Left lung (tissue), 10 donors: Measurements from ENCODE around the gene EPHB1. TPM values are rescaled to one million over a fixed set of nuclear protein-coding genes. Genes with fewer than 3 reads are reported as not detected.

Experiments
- ATAC-seq: fragments of 200-7000 bp; cut with Tn5 transposase; one replicate; pipeline ENCODE4 v1.9.1; 2020; ENCODE audit warnings: moderate library complexity
- DNase-seq, 4 donors: peaks; one replicate each; pipeline ENCODE4 v3.0.0-alpha.2; 2013 to 2020
- H3K27ac ChIP-seq, 2 donors: fragments of 200-600 bp; sonication (generic) in 1 of 2; one replicate each; pipeline versions ENCODE4 v1.5.0 to v1.8.0; 2020 to 2021
- H3K27me3 ChIP-seq, 2 donors: fragments of 200-600 bp; sonication (generic) in 1 of 2; one replicate each; pipeline versions ENCODE4 v1.5.0 to v1.8.0; 2020 to 2021
- H3K36me3 ChIP-seq, 2 donors: fragments of 200-600 bp; sonication (generic) in 1 of 2; one replicate each; pipeline versions ENCODE4 v1.5.0 to v1.8.0; 2020 to 2021
- H3K4me1 ChIP-seq, 2 donors: fragments of 200-600 bp; one replicate each; pipeline ENCODE4 v1.8.0; 2021
- H3K4me3 ChIP-seq, 2 donors: fragments of 200-600 bp; sonication (generic) in 1 of 2; one replicate each; pipeline versions ENCODE4 v1.5.0 to v1.8.0; 2020 to 2021; ENCODE audit warnings: mild to moderate bottlenecking in 1 of 2
- H3K9me3 ChIP-seq, 2 donors: fragments of 200-600 bp; sonication (generic) in 1 of 2; one replicate each; pipeline versions ENCODE4 v1.5.0 to v1.8.0; 2020 to 2021
- CTCF ChIP-seq, 2 donors: fragments of 200-600 bp; sonication (generic) in 1 of 2; IDR thresholded peaks; one replicate each; pipeline versions ENCODE4 v1.5.0 to v1.8.0; 2021; ENCODE audit warnings: antibody characterized with exemption in 2 of 2
- intact Hi-C, 2 donors: fragments of 100-400 bp; cut with DNase I; formaldehyde crosslinking; loops; one replicate each; pipeline versions ENCODE4 v1.11.2 to v1.14.2; 2022
- polyA plus RNA-seq, 6 donors: library from polyadenylated mRNA; unstranded; fragments of 120-200 nt; gene quantifications; one replicate each; pipeline ENCODE4 v1.2.1, GENCODE V29; 2013; ENCODE audit not compliant: insufficient read length in 6 of 6
- total RNA-seq, 2 donors: library from RNA; stranded (reverse); fragmentation: NEBNext Ultra II Directional; extraction: Animal tissue kit (Norgen Biotek cat#: 25700); gene quantifications; one replicate each; pipeline ENCODE4 v1.2.1, GENCODE V29; 2021
- donor health status: DM: no; HTN: yes; CAD: no.
- donor health status: DM: no; HTN: no; CAD: no.

The EPHB1 gene
- total and polyA plus RNA-seq, 8 donors: 1.1 to 4.3 (median 2.7) TPM

- ATAC-seq (no peak), DNase-seq (no peak)
- Histone ChIP-seq H3K9me3 (no peaks in the 10 kb centered on the region), H3K4me3 (no peak overlapping the region), H3K27me3 (no peaks in the 10 kb centered on the region), H3K27ac (no peak overlapping the region), H3K36me3 (no peaks in the 10 kb centered on the region), H3K4me1 (no peaks in the 10 kb centered on the region)
- TF ChIP-seq CTCF (IDR thresholded peaks at IDR 0.05): no peak
- intact Hi-C loops: no loop called here
Observed at GRCh38 chr3:134898181-134898754, 103.2 kb downstream of the EPHB1 start.

- no peaks in the 10 kb centered on the region for H3K9me3 ChIP-seq
- no peak for DNase-seq
- H3K4me1 ChIP-seq: no peaks in the 10 kb centered on the region
- no peak overlapping the region for H3K27ac ChIP-seq
- H3K4me3 ChIP-seq: no peak overlapping the region
- no peaks in the 10 kb centered on the region for H3K27me3 ChIP-seq
- no peaks in the 10 kb centered on the region for H3K36me3 ChIP-seq
- intact Hi-C loops: no loop called here
- TF ChIP-seq CTCF (IDR thresholded peaks at IDR 0.05): no peak
- no peak for ATAC-seq
Observed at GRCh38 chr3:134899786-134900185, 104.7 kb downstream of the EPHB1 start.

- TF ChIP-seq CTCF (IDR thresholded peaks at IDR 0.05): no peak
- H3K9me3 ChIP-seq: no peaks in the 10 kb centered on the region
- H3K4me1 ChIP-seq: no peaks in the 10 kb centered on the region
- no peaks in the 10 kb centered on the region for H3K27me3 ChIP-seq
- H3K36me3 ChIP-seq: no peaks in the 10 kb centered on the region
- intact Hi-C loops: no loop called here
- no peak for DNase-seq
- no peak overlapping the region for H3K27ac ChIP-seq
- H3K4me3 ChIP-seq: no peak overlapping the region
- no peak for ATAC-seq
Observed at GRCh38 chr3:134900482-134900881, 105.4 kb downstream of the EPHB1 start.

DNA sequence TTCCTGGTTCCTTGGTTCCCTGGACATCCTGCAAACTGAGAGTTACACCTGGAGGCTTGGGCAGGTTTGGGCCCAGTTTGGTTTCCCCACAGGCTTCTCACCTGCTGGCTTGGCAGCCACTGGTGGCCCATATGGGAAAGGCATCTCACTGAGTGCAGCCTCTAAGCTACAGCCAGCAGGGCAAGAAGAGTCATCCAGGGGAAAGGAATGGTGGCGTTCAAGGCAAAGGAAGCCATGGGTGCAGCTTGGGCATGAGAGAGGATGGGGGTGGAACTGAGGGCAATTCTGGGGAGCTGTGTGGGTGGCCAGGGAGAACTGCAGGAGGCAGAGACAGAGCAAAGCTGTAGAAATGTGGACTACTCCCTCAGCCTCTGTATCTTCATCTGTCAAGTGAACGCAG lies 106.4 kb downstream of the EPHB1 start:
- H3K27ac ChIP-seq: no peak overlapping the region
- TF ChIP-seq CTCF (IDR thresholded peaks at IDR 0.05): no peak
- H3K4me3 ChIP-seq: no peak overlapping the region
- H3K4me1 ChIP-seq: no peaks in the 10 kb centered on the region
- H3K9me3 ChIP-seq: no peaks in the 10 kb centered on the region
- H3K36me3 ChIP-seq: no peaks in the 10 kb centered on the region
- intact Hi-C loops: no loop called here
- ATAC-seq: no peak
- H3K27me3 ChIP-seq: no peaks in the 10 kb centered on the region
- DNase-seq: no peak

DNA sequence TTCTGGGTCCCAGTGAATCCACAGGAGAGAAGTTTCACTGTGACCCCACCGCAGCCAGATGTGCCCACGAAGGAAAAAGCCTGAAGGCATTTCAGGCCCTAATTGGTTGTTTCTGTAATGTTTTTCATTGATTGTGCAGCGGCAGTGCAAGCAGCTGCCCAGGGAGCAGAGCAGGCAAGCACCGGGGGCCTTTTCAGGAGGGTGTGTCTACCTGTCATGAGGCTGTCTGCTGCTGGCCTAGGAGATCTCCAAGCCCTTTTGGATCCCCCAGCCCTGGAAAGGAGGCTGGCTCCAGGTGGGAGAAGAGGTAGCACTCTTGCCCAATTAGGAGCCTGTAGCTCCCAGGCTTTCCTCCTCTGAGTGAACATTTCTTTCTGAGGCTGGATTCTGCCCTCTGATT lies 108.8 kb downstream of the EPHB1 start:
- H3K4me3 ChIP-seq: no peak overlapping the region
- TF ChIP-seq CTCF (IDR thresholded peaks at IDR 0.05): no peak
- no peaks in the 10 kb centered on the region for H3K9me3 ChIP-seq
- H3K36me3 ChIP-seq: no peaks in the 10 kb centered on the region
- H3K27ac ChIP-seq: no peak overlapping the region
- intact Hi-C loops: no loop called here
- no peaks in the 10 kb centered on the region for H3K27me3 ChIP-seq
- ATAC-seq (no peak), DNase-seq (no peak)
- H3K4me1 ChIP-seq: no peaks in the 10 kb centered on the region
